ENCODE measurements around the gene SLC9A8. TPM values are rescaled to one million over a fixed set of nuclear protein-coding genes. Genes with fewer than 3 reads are reported as not detected.
A peak's percentile ranks its signal among the peaks of the same experiment; 100 is the strongest.
"Not testable (repeated sequence)": the region's sequence is repeated elsewhere in the genome, so short reads cannot be mapped to it uniquely, and the experiment has no call there.

SLC9A8 gene
- 8.3 and 10.4 TPM in 2 replicates for total RNA-seq (2014; rRNA removed; shearing (Covaris generic))
- 10.4 and 11.9 TPM in 2 replicates for polyA plus RNA-seq (2015; cell fraction: cytosol; rRNA removed)
- 51.0 and 52.1 TPM in 2 replicates for polyA plus RNA-seq (2015; cell fraction: nucleus; rRNA removed)

GRCh38 chr20:49812507-49813304 is at the start of gene SLC9A8:
TSS of gene SLC9A8 (plus strand) at chr20:49812828. CDS start at chr20:49812923, 95 bp downstream.
- DNase-seq (ENCODE audit: low read depth, low spot score) = peak; percentile 84
- in situ Hi-C loops (cut with HindIII; ENCODE audit: low pct_unique_long_range_greater_than_20kb, low sequenced_read_pairs) = loop anchor here (25.0 kb wide), 1 partner anchor 175 kb away; no protein-coding TSS in a partner anchor

GRCh38 chr20:49762940-49763766 is 49.5 kb upstream of the SLC9A8 start:
- no peak for DNase-seq (ENCODE audit: low read depth, low spot score)

GRCh38 chr20:49765413-49765736 is 47.3 kb upstream of the SLC9A8 start:
- no peak for DNase-seq (ENCODE audit: low read depth, low spot score)
- in situ Hi-C loops (cut with HindIII; ENCODE audit: low pct_unique_long_range_greater_than_20kb, low sequenced_read_pairs) = no loop called here

More at GRCh38 chr20:49762940-49763766, 49.5 kb upstream of the SLC9A8 start:
- in situ Hi-C loops (cut with HindIII; ENCODE audit: low pct_unique_long_range_greater_than_20kb, low sequenced_read_pairs) = no loop called here

GRCh38 chr20:49765846-49766541 is 46.6 kb upstream of the SLC9A8 start:
- in situ Hi-C loops (cut with HindIII; ENCODE audit: low pct_unique_long_range_greater_than_20kb, low sequenced_read_pairs) = no loop called here
- no peak for DNase-seq (ENCODE audit: low read depth, low spot score)

- DNase-seq (ENCODE audit: low read depth, low spot score) = no peak
- in situ Hi-C loops (cut with HindIII; ENCODE audit: low pct_unique_long_range_greater_than_20kb, low sequenced_read_pairs) = no loop called here
Observed at GRCh38 chr20:49766979-49767521, 45.6 kb upstream of the SLC9A8 start.

- DNase-seq (ENCODE audit: low read depth, low spot score) = peak; percentile 41
- in situ Hi-C loops (cut with HindIII; ENCODE audit: low pct_unique_long_range_greater_than_20kb, low sequenced_read_pairs) = no loop called here
Observed at GRCh38 chr20:49768204-49769047, 44.2 kb upstream of the SLC9A8 start.

- no peak for DNase-seq (ENCODE audit: low read depth, low spot score)
- in situ Hi-C loops (cut with HindIII; ENCODE audit: low pct_unique_long_range_greater_than_20kb, low sequenced_read_pairs) = no loop called here
Observed at GRCh38 chr20:49769048-49769581, 43.5 kb upstream of the SLC9A8 start.

GRCh38 chr20:49770634-49771033 is 42.0 kb upstream of the SLC9A8 start:
- in situ Hi-C loops (cut with HindIII; ENCODE audit: low pct_unique_long_range_greater_than_20kb, low sequenced_read_pairs) = no loop called here
- DNase-seq (ENCODE audit: low read depth, low spot score) = no peak

- DNase-seq (ENCODE audit: low read depth, low spot score); in situ Hi-C loops (cut with HindIII; ENCODE audit: low pct_unique_long_range_greater_than_20kb, low sequenced_read_pairs): not testable (repeated sequence)
Observed at GRCh38 chr20:49774213-49774612, 38.4 kb upstream of the SLC9A8 start.

GRCh38 chr20:49775229-49775693 is 37.4 kb upstream of the SLC9A8 start:
- DNase-seq (ENCODE audit: low read depth, low spot score) = peak; percentile 86
- in situ Hi-C loops (cut with HindIII; ENCODE audit: low pct_unique_long_range_greater_than_20kb, low sequenced_read_pairs) = no loop called here

GRCh38 chr20:49779972-49780371 is 32.7 kb upstream of the SLC9A8 start:
- DNase-seq (ENCODE audit: low read depth, low spot score) = no peak
- in situ Hi-C loops (cut with HindIII; ENCODE audit: low pct_unique_long_range_greater_than_20kb, low sequenced_read_pairs) = no loop called here

- no peak for DNase-seq (ENCODE audit: low read depth, low spot score)
- in situ Hi-C loops (cut with HindIII; ENCODE audit: low pct_unique_long_range_greater_than_20kb, low sequenced_read_pairs) = no loop called here
Observed at GRCh38 chr20:49781676-49782075, 31.0 kb upstream of the SLC9A8 start.

GRCh38 chr20:49782439-49782838 is 30.2 kb upstream of the SLC9A8 start:
- DNase-seq (ENCODE audit: low read depth, low spot score); in situ Hi-C loops (cut with HindIII; ENCODE audit: low pct_unique_long_range_greater_than_20kb, low sequenced_read_pairs): not testable (repeated sequence)

- in situ Hi-C loops (cut with HindIII; ENCODE audit: low pct_unique_long_range_greater_than_20kb, low sequenced_read_pairs); DNase-seq (ENCODE audit: low read depth, low spot score): not testable (repeated sequence)
Observed at GRCh38 chr20:49783021-49783995, 29.3 kb upstream of the SLC9A8 start.

- no peak for DNase-seq (ENCODE audit: low read depth, low spot score)
- in situ Hi-C loops (cut with HindIII; ENCODE audit: low pct_unique_long_range_greater_than_20kb, low sequenced_read_pairs) = no loop called here
Observed at GRCh38 chr20:49784291-49784690, 28.3 kb upstream of the SLC9A8 start.
